Measurements from ENCODE around the gene SORCS2.

The SORCS2 gene

DNA sequence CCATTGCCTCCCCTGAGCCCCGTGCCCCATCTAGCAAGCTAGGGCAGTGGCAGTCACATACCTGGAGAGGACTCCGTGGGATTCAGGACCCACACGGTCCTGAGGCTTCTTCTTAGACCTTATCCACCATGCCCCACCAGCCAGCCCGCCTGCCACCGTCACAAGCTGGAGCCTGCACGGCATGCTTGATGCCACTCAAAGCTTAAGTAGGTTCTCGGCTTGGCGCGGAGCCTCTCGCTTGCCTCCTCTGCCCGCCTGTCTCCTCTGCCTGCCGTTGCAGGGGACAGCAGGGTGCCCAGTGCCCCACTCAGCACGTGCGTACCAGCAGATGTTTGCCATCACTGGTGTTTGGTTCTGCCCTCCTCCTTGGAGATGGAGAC is 228.3 kb downstream of the SORCS2 start:
- no peak overlapping the region for H3K4me3 ChIP-seq (ENCODE audit: low read depth, low read length)
- no peak for DNase-seq (ENCODE audit: low read depth)
- TF ChIP-seq, protein P1, sequence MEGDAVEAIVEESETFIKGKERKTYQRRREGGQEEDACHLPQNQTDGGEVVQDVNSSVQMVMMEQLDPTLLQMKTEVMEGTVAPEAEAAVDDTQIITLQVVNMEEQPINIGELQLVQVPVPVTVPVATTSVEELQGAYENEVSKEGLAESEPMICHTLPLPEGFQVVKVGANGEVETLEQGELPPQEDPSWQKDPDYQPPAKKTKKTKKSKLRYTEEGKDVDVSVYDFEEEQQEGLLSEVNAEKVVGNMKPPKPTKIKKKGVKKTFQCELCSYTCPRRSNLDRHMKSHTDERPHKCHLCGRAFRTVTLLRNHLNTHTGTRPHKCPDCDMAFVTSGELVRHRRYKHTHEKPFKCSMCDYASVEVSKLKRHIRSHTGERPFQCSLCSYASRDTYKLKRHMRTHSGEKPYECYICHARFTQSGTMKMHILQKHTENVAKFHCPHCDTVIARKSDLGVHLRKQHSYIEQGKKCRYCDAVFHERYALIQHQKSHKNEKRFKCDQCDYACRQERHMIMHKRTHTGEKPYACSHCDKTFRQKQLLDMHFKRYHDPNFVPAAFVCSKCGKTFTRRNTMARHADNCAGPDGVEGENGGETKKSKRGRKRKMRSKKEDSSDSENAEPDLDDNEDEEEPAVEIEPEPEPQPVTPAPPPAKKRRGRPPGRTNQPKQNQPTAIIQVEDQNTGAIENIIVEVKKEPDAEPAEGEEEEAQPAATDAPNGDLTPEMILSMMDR (IDR thresholded peaks at IDR 0.05; ENCODE audit: low read depth, low read length): no peak

DNA sequence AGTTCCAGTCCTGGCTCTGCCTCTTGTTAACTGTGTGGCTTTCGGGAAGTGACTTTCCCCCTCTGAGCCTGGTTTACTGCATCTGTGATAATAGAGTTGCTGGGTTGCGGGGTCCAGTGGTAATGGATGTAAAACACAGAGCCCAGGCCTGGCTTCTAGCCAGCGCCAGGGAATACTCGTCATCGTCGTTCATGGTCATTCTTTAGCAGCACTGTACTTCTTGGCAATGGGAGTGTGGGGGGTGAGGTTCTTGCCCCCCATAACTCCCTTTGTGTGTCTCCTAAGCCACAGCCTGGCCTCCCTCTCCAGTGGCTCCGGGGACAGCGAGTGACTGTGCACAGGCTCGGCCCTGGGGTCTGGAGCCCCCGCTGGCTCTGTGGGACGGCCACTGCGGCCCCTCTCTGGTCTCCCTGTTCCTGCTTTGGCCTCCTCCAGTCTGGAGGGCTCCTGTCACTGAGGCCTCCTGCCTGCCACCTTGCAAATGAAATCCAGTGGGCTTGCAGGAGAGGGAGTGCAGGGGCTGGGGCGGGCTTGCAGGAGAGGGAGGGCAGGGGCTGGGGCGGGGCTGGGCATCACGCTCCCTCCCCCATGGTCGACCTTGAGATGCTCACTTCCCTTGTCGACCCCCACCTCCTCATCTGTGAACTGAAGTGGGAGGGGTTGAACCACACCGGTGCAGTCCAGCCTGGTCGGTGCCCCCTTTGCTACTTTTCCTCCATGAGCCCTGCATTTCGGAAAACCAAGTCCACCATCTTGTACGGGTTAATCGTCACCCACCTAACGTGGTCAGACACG is 229.2 kb downstream of the SORCS2 start:
- H3K4me3 ChIP-seq (ENCODE audit: low read depth, low read length): no peak overlapping the region
- DNase-seq (ENCODE audit: low read depth): no peak

DNA sequence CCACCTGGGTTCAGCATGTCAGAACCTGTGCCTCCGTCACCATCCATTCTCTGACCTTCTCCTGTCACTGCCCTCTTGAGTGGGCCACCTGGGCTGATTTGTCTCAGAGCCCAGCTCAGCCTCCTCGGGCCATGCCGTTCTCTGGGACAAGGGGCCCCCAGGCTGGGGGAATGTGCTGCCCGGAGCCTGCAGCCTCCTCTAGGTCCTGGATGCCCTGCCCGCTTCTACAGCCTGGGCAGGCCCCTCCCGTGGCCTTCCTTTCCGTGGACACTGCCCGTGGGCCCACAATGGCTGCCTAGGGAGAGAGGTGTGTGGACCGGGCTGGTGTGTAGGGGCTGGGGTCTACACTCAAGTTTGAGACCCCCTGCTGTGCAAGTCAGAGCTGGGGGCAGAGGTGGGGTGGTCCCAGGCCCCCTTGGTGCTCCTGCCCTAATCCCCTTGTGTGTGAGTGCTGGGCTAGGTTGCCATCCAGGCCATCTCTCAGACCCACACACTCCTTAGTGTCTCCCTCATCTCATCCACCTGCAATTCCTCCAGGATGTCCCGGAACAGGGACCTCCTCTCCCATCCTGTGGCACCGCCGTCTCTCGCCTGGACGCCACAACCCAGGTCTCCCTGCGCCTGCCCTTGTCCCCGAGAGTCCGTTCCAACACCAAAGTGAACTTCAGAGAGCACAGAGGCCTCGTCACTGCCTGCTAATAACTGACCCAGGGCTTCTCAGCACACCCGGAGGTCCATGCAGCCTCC is 230.0 kb downstream of the SORCS2 start:
- TF ChIP-seq MYC (IDR thresholded peaks at IDR 0.05; ENCODE audit: low read depth, low read length) (no peak), POLR2A (IDR thresholded peaks at IDR 0.05; ENCODE audit: extremely low read depth, insufficient read length) (no peak)
- TF ChIP-seq, protein P1 (IDR thresholded peaks at IDR 0.05; ENCODE audit: low read depth, low read length): no peak
- TF ChIP-seq, protein P2, sequence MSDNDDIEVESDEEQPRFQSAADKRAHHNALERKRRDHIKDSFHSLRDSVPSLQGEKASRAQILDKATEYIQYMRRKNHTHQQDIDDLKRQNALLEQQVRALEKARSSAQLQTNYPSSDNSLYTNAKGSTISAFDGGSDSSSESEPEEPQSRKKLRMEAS (IDR thresholded peaks at IDR 0.05; ENCODE audit: low read depth, low read length): no peak
- no peak for DNase-seq (ENCODE audit: low read depth)
- no peak overlapping the region for H3K4me3 ChIP-seq (ENCODE audit: low read depth, low read length)

More for the DNA sequence above, 229.2 kb downstream of the SORCS2 start:
- no peak for TF ChIP-seq POLR2A (IDR thresholded peaks at IDR 0.05; ENCODE audit: extremely low read depth, insufficient read length)
- no peak for TF ChIP-seq MYC (IDR thresholded peaks at IDR 0.05; ENCODE audit: low read depth, low read length)
- TF ChIP-seq, protein P2 (IDR thresholded peaks at IDR 0.05; ENCODE audit: low read depth, low read length): no peak
- TF ChIP-seq, protein P1 (IDR thresholded peaks at IDR 0.05; ENCODE audit: low read depth, low read length): no peak

DNA sequence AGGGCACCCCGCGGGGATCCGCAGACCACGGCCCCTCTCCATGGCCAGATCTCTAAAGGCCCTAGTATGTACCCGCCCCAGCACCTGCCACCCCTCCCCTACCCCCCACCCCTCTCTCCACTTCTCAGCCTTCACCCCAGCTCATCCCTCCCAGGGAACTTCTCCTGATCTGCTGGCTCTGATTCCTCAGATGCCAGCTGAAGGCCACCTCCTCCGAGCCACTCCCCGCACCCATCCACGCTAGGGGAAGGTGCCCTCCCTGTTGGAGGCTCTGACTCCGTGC is 230.5 kb downstream of the SORCS2 start:
- DNase-seq (ENCODE audit: low read depth): no peak
- no peak overlapping the region for H3K4me3 ChIP-seq (ENCODE audit: low read depth, low read length)
- no peak for TF ChIP-seq MYC (IDR thresholded peaks at IDR 0.05; ENCODE audit: low read depth, low read length)
- TF ChIP-seq, protein P2 (IDR thresholded peaks at IDR 0.05; ENCODE audit: low read depth, low read length): no peak
- TF ChIP-seq POLR2A (IDR thresholded peaks at IDR 0.05; ENCODE audit: extremely low read depth, insufficient read length): no peak
- TF ChIP-seq, protein P1 (IDR thresholded peaks at IDR 0.05; ENCODE audit: low read depth, low read length): no peak

DNA sequence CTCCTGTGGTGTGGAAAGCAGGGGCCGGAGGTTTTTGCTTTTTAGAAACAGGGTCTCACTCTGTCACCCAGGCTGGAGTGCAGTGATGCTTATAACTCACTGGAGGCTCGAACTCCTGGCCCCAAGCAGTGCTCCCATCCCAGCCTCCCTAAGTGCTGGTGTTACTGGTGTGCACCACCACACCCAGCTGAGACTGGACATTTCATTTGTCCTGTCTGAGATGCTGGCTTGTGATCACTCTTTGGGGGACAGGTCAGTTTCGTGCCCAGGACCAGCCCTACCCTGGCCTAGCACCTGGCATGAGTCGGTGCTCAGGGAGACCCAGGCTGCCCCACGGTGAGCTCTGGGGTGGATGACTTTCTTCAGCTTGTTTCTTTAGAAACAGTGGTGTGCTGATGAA is 231.1 kb downstream of the SORCS2 start:
- DNase-seq (ENCODE audit: low read depth): no peak

More for the DNA sequence above, 231.1 kb downstream of the SORCS2 start:
- H3K4me3 ChIP-seq (ENCODE audit: low read depth, low read length): no peak overlapping the region
- TF ChIP-seq, protein P1 (IDR thresholded peaks at IDR 0.05; ENCODE audit: low read depth, low read length): no peak
- TF ChIP-seq MYC (IDR thresholded peaks at IDR 0.05; ENCODE audit: low read depth, low read length): no peak
- no peak for TF ChIP-seq POLR2A (IDR thresholded peaks at IDR 0.05; ENCODE audit: extremely low read depth, insufficient read length)
- TF ChIP-seq, protein P2 (IDR thresholded peaks at IDR 0.05; ENCODE audit: low read depth, low read length): no peak
